Measurements from ENCODE around the gene PROSER2. TPM values are rescaled to one million over a fixed set of nuclear protein-coding genes. Genes with fewer than 3 reads are reported as not detected.

The PROSER2 gene
- total and polyA plus RNA-seq, 2 of the 13 experiments (the other 11 are each of a cell fraction or from before 2014, with no cell fraction given) = 6.9 to 7.7 TPM

- TF ChIP-seq ZNF18 (CRISPR knock-in tag; IDR thresholded peaks at IDR 0.05; ENCODE audit: insufficient replicate concordance) (no peak), ESRRA (CRISPR knock-in tag; IDR thresholded peaks at IDR 0.05; ENCODE audit: low read depth) (no peak), ATF5 (CRISPR knock-in tag; IDR thresholded peaks at IDR 0.05; ENCODE audit: low read depth) (no peak), MTA3 (CRISPR knock-in tag; IDR thresholded peaks at IDR 0.05) (no peak), ZFY (CRISPR knock-in tag; IDR thresholded peaks at IDR 0.05) (peak; percentile 49), FOXC1 (CRISPR knock-in tag; IDR thresholded peaks at IDR 0.05; ENCODE audit: borderline replicate concordance) (no peak), ATM (IDR thresholded peaks at IDR 0.05; ENCODE audit: borderline replicate concordance) (no peak), RBM39 (IDR thresholded peaks at IDR 0.05; ENCODE audit: low read depth, low read length, poor library complexity, severe bottlenecking) (no peak), PRDM15 (CRISPR knock-in tag; IDR thresholded peaks at IDR 0.05) (no peak), HNF4A (CRISPR knock-in tag; IDR thresholded peaks at IDR 0.05) (no peak), ZNF510 (CRISPR knock-in tag; IDR thresholded peaks at IDR 0.05; ENCODE audit: low read depth) (0 out of 2 replicates have a peak, but pooled peaks have one; percentile 34), MYC (CRISPR knock-in tag; IDR thresholded peaks at IDR 0.05; ENCODE audit: borderline replicate concordance) (no peak; the same call in 1 of the 2 replicates), MTA1 (CRISPR knock-in tag; IDR thresholded peaks at IDR 0.05; ENCODE audit: borderline replicate concordance) (peak; percentile 58; the same call in 1 of the 2 replicates), ZNF850 (CRISPR knock-in tag; conservative IDR thresholded peaks at IDR 0.05) (no peak), ZBTB46 (CRISPR knock-in tag; IDR thresholded peaks at IDR 0.05; ENCODE audit: borderline replicate concordance) (no peak), ZNF720 (CRISPR knock-in tag; IDR thresholded peaks at IDR 0.05) (no peak), NFYB (CRISPR knock-in tag; IDR thresholded peaks at IDR 0.05) (no peak), PLSCR1 (CRISPR knock-in tag; IDR thresholded peaks at IDR 0.05; ENCODE audit: borderline replicate concordance) (no peak), PHF20 (CRISPR knock-in tag; IDR thresholded peaks at IDR 0.05) (0 out of 2 replicates have a peak, but pooled peaks have one; percentile 34), ZNF17 (CRISPR knock-in tag; IDR thresholded peaks at IDR 0.05) (no peak)
Observed at GRCh38 chr10:11823122-11823988, at the start of gene PROSER2 (continued).

Measured in HepG2 (cell line).